GM23338 (cell line): Measurements from ENCODE around the gene BRME1. TPM values are rescaled to one million over a fixed set of nuclear protein-coding genes. Genes with fewer than 3 reads are reported as not detected.

ENCODE experiments used
- ATAC-seq: fragments of 200-7000 bp; cut with Tn5 transposase; 3 replicates; pipeline ENCODE4 v1.9.1; 2020
- DNase-seq: peaks from one replicate; pipeline ENCODE4 v3.0.0-alpha.2; 2015; ENCODE audit warnings: low spot score
- H2AFZ ChIP-seq: fragments of 200-600 bp; sonication (generic); 2 replicates; pipeline ENCODE4 v1.8.0; 2016; ENCODE audit warnings: antibody characterized with exemption, mild to moderate bottlenecking, moderate library complexity
- H3F3A ChIP-seq: fragments of 200-600 bp; sonication (generic); replicated peaks from 2 replicates; pipeline ENCODE4 v1.8.0; 2017; ENCODE audit warnings: antibody characterized with exemption, mixed run types, low read depth
- H3K27ac ChIP-seq: fragments of 200-600 bp; sonication (generic); 2 replicates; pipeline ENCODE4 v1.6.1; 2016; ENCODE audit warnings: low read depth
- H3K27me3 ChIP-seq: fragments of 200-600 bp; sonication (generic); 2 replicates; pipeline ENCODE4 v1.8.0; 2016; ENCODE audit warnings: mild to moderate bottlenecking, mixed run types, moderate library complexity; ENCODE audit not compliant: insufficient read depth
- H3K36me3 ChIP-seq: fragments of 200-600 bp; sonication (generic); 2 replicates; pipeline ENCODE4 v1.8.0; 2016; ENCODE audit warnings: mild to moderate bottlenecking; ENCODE audit not compliant: insufficient read depth
- H3K4me1 ChIP-seq: fragments of 200-600 bp; sonication (generic); 2 replicates; pipeline ENCODE4 v1.8.0; 2016; ENCODE audit warnings: mild to moderate bottlenecking, moderate library complexity; ENCODE audit not compliant: insufficient read depth
- H3K4me2 ChIP-seq: fragments of 200-600 bp; sonication (generic); 2 replicates; pipeline ENCODE4 v1.7.1; 2017; ENCODE audit warnings: mixed run types
- H3K4me3 ChIP-seq: fragments of 200-600 bp; sonication (generic); 2 replicates; pipeline ENCODE4 v1.6.1; 2016; ENCODE audit warnings: mixed run types
- H3K79me2 ChIP-seq: fragments of 200-600 bp; sonication (generic); replicated peaks from 2 replicates; pipeline ENCODE4 v1.8.0; 2017; ENCODE audit warnings: mild to moderate bottlenecking; ENCODE audit not compliant: insufficient read depth
- H3K9me2 ChIP-seq: fragments of 200-600 bp; sonication (generic); 2 replicates; pipeline ENCODE4 v1.8.0; 2017; ENCODE audit not compliant: insufficient read depth
- H4K20me1 ChIP-seq: fragments of 200-600 bp; sonication (generic); replicated peaks from 2 replicates; pipeline ENCODE4 v1.8.0; 2017; ENCODE audit warnings: mild to moderate bottlenecking; ENCODE audit not compliant: insufficient read depth
- H3K27ac Mint-ChIP-seq: 2 replicates; pipeline ENCODE4 v1.8.0; 2020; ENCODE audit warnings: inconsistent platforms, mild to moderate bottlenecking, moderate library complexity, mixed read lengths
- H3K27me3 Mint-ChIP-seq: 3 replicates; pipeline ENCODE4 v1.8.0; 2022; ENCODE audit warnings: low read depth, mild to moderate bottlenecking, moderate library complexity, mixed read lengths, inconsistent platforms; ENCODE audit not compliant: insufficient read depth, poor library complexity
- H3K36me3 Mint-ChIP-seq: 3 replicates; pipeline ENCODE4 v1.8.0; 2021; ENCODE audit warnings: low read depth, mild to moderate bottlenecking, inconsistent platforms, moderate library complexity, mixed read lengths
- H3K4me1 Mint-ChIP-seq: 3 replicates; pipeline ENCODE4 v1.8.0; 2020; ENCODE audit warnings: mild to moderate bottlenecking, inconsistent platforms, mixed read lengths
- H3K4me3 Mint-ChIP-seq: 3 replicates; pipeline ENCODE4 v1.8.0; 2021; ENCODE audit warnings: moderate library complexity, mild to moderate bottlenecking, inconsistent platforms, mixed read lengths
- H3K9me3 Mint-ChIP-seq: 3 replicates; pipeline ENCODE4 v1.8.0; 2020; ENCODE audit warnings: moderate library complexity, mild to moderate bottlenecking, inconsistent platforms, mixed read lengths
- CREB1 ChIP-seq: fragments of 250-450 bp; sonication (Bioruptor Pico); IDR thresholded peaks from 2 replicates; pipeline ENCODE4 v1.5.0; 2020; ENCODE audit warnings: low read depth, mild to moderate bottlenecking, moderate library complexity
- EZH2 ChIP-seq: fragments of 200-600 bp; sonication (generic); IDR thresholded peaks from one replicate; pipeline ENCODE4 v1.8.0; 2017; ENCODE audit warnings: antibody characterized with exemption, mild to moderate bottlenecking, low read depth; ENCODE audit not compliant: unreplicated experiment
- EZH2phosphoT487 ChIP-seq: fragments of 200-600 bp; sonication (generic); IDR thresholded peaks from one replicate; pipeline ENCODE4 v1.8.1; 2018; ENCODE audit warnings: antibody characterized with exemption; ENCODE audit not compliant: unreplicated experiment
- JUNB ChIP-seq: IDR thresholded peaks from one replicate; pipeline ENCODE4 v1.6.1; 2016; ENCODE audit warnings: antibody characterized with exemption; ENCODE audit not compliant: unreplicated experiment
- NANOG ChIP-seq: IDR thresholded peaks from 2 replicates; pipeline ENCODE4 v1.6.1; 2016; ENCODE audit warnings: antibody characterized with exemption, borderline replicate concordance
- POLR2AphosphoS5 ChIP-seq: IDR thresholded peaks from 2 replicates; pipeline ENCODE4 v1.6.1; 2016; ENCODE audit warnings: antibody characterized with exemption, low read depth
- STAT1 ChIP-seq: IDR thresholded peaks from one replicate; pipeline ENCODE4 v1.6.1; 2016; ENCODE audit warnings: antibody characterized with exemption; ENCODE audit not compliant: unreplicated experiment
- ZNF114 ChIP-seq: fragments of 250-450 bp; sonication (Bioruptor Pico); IDR thresholded peaks from 2 replicates; pipeline ENCODE4 v1.5.0; 2020; ENCODE audit warnings: mild to moderate bottlenecking, moderate library complexity
- ZNF331 ChIP-seq: fragments of 250-450 bp; sonication (Bioruptor Pico); IDR thresholded peaks from 2 replicates; pipeline ENCODE4 v1.5.0; 2020; ENCODE audit warnings: low read depth, mild to moderate bottlenecking, moderate library complexity
- polyA plus RNA-seq: library from polyadenylated mRNA; unstranded; fragments of >200 nt; fragmentation: Nextera tagmentation; extraction: Ambion mirVana; gene quantifications from 2 replicates; pipeline ENCODE4 v1.2.1, GENCODE V29; 2016
- total RNA-seq: library from RNA; depleted of rRNA; stranded (reverse); fragments of >200 nt; shearing (Covaris generic); gene quantifications from 2 replicates; pipeline ENCODE4 v1.2.3, GENCODE V29; 2014
- TF ChIP-seq, protein P1 (sequence below): IDR thresholded peaks from 2 replicates; pipeline ENCODE4 v1.6.1; 2016; ENCODE audit warnings: antibody characterized with exemption
- TF ChIP-seq, protein P2 (sequence below), 2 experiments: fragments of 200-600 bp in 1 of 2; sonication (generic) in 1 of 2; conservative IDR thresholded peaks; 2 replicates each; pipeline versions ENCODE4 v1.5.1 to v1.6.1; 2016 to 2017; ENCODE audit warnings: antibody characterized with exemption in 2 of 2, low read depth in 2 of 2, mild to moderate bottlenecking in 2 of 2, moderate library complexity in 1 of 2
- TF ChIP-seq, protein P3 (sequence below): fragments of 250-450 bp; sonication (Bioruptor Pico); IDR thresholded peaks from 2 replicates; pipeline ENCODE4 v1.5.0; 2020; ENCODE audit warnings: mild to moderate bottlenecking, moderate library complexity
- TF ChIP-seq, protein P4 (sequence below): IDR thresholded peaks from one replicate; pipeline ENCODE4 v1.6.1; 2018; ENCODE audit warnings: antibody characterized with exemption; ENCODE audit not compliant: unreplicated experiment

Gene BRME1
- total and polyA plus RNA-seq, 2 experiments from 2014 or later = 3.9 to 4.0 TPM

DNA sequence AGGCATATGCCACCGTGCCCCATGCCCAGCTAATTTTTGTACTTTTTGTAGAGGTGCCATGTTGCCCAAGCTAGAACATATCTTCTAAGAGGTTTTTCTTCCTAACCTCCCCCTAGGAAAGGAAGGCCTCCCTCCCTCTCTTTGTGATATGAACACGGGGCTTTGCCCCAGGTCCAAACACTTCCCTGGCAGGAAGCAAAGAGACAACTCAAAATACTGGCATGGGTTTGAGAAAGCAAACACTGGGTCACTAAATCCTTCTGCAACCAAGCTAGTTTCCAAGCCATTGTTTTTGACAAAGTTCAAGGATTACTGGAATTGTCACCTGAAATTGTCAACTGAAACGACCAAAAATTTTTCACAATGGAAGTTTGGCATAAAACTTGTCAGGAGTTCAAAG is 8.9 kb upstream of the BRME1 start:
- no peak overlapping the region for H3K4me3 Mint-ChIP-seq
- DNase-seq = no peak

More for the DNA sequence above, 8.9 kb upstream of the BRME1 start:
- H3K36me3 Mint-ChIP-seq = peaks cover 46% of the 10 kb centered on the region
- no peak overlapping the region for H3K4me2 ChIP-seq
- no peak for ATAC-seq
- H3K27ac ChIP-seq = no peak overlapping the region
- peaks cover 5% of the 10 kb centered on the region for H3K27me3 Mint-ChIP-seq
- H4K20me1 ChIP-seq = no peaks in the 10 kb centered on the region
- H3K27me3 ChIP-seq = no peaks in the 10 kb centered on the region
- TF ChIP-seq, protein P1, sequence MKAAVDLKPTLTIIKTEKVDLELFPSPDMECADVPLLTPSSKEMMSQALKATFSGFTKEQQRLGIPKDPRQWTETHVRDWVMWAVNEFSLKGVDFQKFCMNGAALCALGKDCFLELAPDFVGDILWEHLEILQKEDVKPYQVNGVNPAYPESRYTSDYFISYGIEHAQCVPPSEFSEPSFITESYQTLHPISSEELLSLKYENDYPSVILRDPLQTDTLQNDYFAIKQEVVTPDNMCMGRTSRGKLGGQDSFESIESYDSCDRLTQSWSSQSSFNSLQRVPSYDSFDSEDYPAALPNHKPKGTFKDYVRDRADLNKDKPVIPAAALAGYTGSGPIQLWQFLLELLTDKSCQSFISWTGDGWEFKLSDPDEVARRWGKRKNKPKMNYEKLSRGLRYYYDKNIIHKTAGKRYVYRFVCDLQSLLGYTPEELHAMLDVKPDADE = no peak
- TF ChIP-seq, protein P2, sequence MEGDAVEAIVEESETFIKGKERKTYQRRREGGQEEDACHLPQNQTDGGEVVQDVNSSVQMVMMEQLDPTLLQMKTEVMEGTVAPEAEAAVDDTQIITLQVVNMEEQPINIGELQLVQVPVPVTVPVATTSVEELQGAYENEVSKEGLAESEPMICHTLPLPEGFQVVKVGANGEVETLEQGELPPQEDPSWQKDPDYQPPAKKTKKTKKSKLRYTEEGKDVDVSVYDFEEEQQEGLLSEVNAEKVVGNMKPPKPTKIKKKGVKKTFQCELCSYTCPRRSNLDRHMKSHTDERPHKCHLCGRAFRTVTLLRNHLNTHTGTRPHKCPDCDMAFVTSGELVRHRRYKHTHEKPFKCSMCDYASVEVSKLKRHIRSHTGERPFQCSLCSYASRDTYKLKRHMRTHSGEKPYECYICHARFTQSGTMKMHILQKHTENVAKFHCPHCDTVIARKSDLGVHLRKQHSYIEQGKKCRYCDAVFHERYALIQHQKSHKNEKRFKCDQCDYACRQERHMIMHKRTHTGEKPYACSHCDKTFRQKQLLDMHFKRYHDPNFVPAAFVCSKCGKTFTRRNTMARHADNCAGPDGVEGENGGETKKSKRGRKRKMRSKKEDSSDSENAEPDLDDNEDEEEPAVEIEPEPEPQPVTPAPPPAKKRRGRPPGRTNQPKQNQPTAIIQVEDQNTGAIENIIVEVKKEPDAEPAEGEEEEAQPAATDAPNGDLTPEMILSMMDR (conservative IDR thresholded peaks at IDR 0.05; ENCODE audit: low read depth in 2 of 2) = no peak
- TF ChIP-seq CREB1 (CRISPR knock-in tag) (no peak), STAT1 (no peak), EZH2phosphoT487 (no peak), POLR2AphosphoS5 (no peak), NANOG (no peak), ZNF114 (no peak), JUNB (no peak), EZH2 (no peak), ZNF331 (CRISPR knock-in tag) (no peak)
- TF ChIP-seq, protein P3, sequence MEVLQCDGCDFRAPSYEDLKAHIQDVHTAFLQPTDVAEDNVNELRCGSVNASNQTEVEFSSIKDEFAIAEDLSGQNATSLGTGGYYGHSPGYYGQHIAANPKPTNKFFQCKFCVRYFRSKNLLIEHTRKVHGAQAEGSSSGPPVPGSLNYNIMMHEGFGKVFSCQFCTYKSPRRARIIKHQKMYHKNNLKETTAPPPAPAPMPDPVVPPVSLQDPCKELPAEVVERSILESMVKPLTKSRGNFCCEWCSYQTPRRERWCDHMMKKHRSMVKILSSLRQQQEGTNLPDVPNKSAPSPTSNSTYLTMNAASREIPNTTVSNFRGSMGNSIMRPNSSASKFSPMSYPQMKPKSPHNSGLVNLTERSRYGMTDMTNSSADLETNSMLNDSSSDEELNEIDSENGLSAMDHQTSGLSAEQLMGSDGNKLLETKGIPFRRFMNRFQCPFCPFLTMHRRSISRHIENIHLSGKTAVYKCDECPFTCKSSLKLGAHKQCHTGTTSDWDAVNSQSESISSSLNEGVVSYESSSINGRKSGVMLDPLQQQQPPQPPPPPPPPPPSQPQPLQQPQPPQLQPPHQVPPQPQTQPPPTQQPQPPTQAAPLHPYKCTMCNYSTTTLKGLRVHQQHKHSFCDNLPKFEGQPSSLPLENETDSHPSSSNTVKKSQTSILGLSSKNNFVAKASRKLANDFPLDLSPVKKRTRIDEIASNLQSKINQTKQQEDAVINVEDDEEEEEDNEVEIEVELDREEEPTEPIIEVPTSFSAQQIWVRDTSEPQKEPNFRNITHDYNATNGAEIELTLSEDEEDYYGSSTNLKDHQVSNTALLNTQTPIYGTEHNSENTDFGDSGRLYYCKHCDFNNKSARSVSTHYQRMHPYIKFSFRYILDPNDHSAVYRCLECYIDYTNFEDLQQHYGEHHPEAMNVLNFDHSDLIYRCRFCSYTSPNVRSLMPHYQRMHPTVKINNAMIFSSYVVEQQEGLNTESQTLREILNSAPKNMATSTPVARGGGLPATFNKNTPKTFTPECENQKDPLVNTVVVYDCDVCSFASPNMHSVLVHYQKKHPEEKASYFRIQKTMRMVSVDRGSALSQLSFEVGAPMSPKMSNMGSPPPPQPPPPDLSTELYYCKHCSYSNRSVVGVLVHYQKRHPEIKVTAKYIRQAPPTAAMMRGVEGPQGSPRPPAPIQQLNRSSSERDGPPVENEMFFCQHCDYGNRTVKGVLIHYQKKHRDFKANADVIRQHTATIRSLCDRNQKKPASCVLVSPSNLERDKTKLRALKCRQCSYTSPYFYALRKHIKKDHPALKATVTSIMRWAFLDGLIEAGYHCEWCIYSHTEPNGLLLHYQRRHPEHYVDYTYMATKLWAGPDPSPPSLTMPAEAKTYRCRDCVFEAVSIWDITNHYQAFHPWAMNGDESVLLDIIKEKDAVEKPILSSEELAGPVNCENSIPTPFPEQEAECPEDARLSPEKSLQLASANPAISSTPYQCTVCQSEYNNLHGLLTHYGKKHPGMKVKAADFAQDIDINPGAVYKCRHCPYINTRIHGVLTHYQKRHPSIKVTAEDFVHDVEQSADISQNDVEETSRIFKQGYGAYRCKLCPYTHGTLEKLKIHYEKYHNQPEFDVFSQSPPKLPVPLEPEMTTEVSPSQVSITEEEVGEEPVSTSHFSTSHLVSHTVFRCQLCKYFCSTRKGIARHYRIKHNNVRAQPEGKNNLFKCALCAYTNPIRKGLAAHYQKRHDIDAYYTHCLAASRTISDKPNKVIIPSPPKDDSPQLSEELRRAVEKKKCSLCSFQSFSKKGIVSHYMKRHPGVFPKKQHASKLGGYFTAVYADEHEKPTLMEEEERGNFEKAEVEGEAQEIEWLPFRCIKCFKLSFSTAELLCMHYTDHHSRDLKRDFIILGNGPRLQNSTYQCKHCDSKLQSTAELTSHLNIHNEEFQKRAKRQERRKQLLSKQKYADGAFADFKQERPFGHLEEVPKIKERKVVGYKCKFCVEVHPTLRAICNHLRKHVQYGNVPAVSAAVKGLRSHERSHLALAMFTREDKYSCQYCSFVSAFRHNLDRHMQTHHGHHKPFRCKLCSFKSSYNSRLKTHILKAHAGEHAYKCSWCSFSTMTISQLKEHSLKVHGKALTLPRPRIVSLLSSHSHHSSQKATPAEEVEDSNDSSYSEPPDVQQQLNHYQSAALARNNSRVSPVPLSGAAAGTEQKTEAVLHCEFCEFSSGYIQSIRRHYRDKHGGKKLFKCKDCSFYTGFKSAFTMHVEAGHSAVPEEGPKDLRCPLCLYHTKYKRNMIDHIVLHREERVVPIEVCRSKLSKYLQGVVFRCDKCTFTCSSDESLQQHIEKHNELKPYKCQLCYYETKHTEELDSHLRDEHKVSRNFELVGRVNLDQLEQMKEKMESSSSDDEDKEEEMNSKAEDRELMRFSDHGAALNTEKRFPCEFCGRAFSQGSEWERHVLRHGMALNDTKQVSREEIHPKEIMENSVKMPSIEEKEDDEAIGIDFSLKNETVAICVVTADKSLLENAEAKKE (CRISPR knock-in tag) = no peak
- TF ChIP-seq, protein P4, sequence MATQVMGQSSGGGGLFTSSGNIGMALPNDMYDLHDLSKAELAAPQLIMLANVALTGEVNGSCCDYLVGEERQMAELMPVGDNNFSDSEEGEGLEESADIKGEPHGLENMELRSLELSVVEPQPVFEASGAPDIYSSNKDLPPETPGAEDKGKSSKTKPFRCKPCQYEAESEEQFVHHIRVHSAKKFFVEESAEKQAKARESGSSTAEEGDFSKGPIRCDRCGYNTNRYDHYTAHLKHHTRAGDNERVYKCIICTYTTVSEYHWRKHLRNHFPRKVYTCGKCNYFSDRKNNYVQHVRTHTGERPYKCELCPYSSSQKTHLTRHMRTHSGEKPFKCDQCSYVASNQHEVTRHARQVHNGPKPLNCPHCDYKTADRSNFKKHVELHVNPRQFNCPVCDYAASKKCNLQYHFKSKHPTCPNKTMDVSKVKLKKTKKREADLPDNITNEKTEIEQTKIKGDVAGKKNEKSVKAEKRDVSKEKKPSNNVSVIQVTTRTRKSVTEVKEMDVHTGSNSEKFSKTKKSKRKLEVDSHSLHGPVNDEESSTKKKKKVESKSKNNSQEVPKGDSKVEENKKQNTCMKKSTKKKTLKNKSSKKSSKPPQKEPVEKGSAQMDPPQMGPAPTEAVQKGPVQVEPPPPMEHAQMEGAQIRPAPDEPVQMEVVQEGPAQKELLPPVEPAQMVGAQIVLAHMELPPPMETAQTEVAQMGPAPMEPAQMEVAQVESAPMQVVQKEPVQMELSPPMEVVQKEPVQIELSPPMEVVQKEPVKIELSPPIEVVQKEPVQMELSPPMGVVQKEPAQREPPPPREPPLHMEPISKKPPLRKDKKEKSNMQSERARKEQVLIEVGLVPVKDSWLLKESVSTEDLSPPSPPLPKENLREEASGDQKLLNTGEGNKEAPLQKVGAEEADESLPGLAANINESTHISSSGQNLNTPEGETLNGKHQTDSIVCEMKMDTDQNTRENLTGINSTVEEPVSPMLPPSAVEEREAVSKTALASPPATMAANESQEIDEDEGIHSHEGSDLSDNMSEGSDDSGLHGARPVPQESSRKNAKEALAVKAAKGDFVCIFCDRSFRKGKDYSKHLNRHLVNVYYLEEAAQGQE = no peak
- no peaks in the 10 kb centered on the region for H3K4me1 Mint-ChIP-seq
- no peaks in the 10 kb centered on the region for H3K79me2 ChIP-seq
- no peaks in the 10 kb centered on the region for H3K4me1 ChIP-seq
- no peaks in the 10 kb centered on the region for H3K9me2 ChIP-seq
- H3K27ac Mint-ChIP-seq = no peak overlapping the region
- no peaks in the 10 kb centered on the region for H3F3A ChIP-seq
- H2AFZ ChIP-seq = no peak overlapping the region
- no peak overlapping the region for H3K4me3 ChIP-seq
- no peaks in the 10 kb centered on the region for H3K9me3 Mint-ChIP-seq
- peaks cover 6% of the 10 kb centered on the region for H3K36me3 ChIP-seq
